ENCODE measurements around the gene DIABLO.
"Not testable (repeated sequence)": the region's sequence is repeated elsewhere in the genome, so short reads cannot be mapped to it uniquely, and the experiment has no call there.

Gene DIABLO

GRCh38 chr12:122225683-122226365 lies at the start of gene DIABLO:
Gene DIABLO (minus strand): TSS chr12:122226052. CDS start chr12:122226014, 38 bp downstream.
- peak; percentile 99 for DNase-seq (ENCODE audit: low read depth)

GRCh38 chr12:122275459-122275858 lies 49.6 kb upstream of the DIABLO start:
- no peak for DNase-seq (ENCODE audit: low read depth)

GRCh38 chr12:122266230-122266901 lies 40.5 kb upstream of the DIABLO start, which contains the start of gene VPS33A:
Gene VPS33A (minus strand): TSS chr12:122266494. CDS start chr12:122266408, 86 bp downstream.
- DNase-seq (ENCODE audit: low read depth), result peak; percentile 96

GRCh38 chr12:122265886-122266229 lies 40.0 kb upstream of the DIABLO start:
- DNase-seq (ENCODE audit: low read depth), result no peak

GRCh38 chr12:122265476-122265875 lies 39.6 kb upstream of the DIABLO start:
- no peak for DNase-seq (ENCODE audit: low read depth)

GRCh38 chr12:122260735-122261134 lies 34.9 kb upstream of the DIABLO start:
- not testable (repeated sequence) for DNase-seq (ENCODE audit: low read depth)

- not testable (repeated sequence) for DNase-seq (ENCODE audit: low read depth)
Measured at GRCh38 chr12:122258939-122259338, 33.1 kb upstream of the DIABLO start.

- not testable (repeated sequence) for DNase-seq (ENCODE audit: low read depth)
Measured at GRCh38 chr12:122258462-122258861, 32.6 kb upstream of the DIABLO start.

GRCh38 chr12:122250536-122250935 lies 24.7 kb upstream of the DIABLO start:
- no peak for DNase-seq (ENCODE audit: low read depth)

- DNase-seq (ENCODE audit: low read depth), result no peak
Measured at GRCh38 chr12:122250047-122250446, 24.2 kb upstream of the DIABLO start.

- no peak for DNase-seq (ENCODE audit: low read depth)
Measured at GRCh38 chr12:122245553-122245952, 19.7 kb upstream of the DIABLO start.

GRCh38 chr12:122244565-122245371 lies 18.9 kb upstream of the DIABLO start:
- no peak for DNase-seq (ENCODE audit: low read depth)

- DNase-seq (ENCODE audit: low read depth), result no peak
Measured at GRCh38 chr12:122243965-122244364, 18.1 kb upstream of the DIABLO start.

GRCh38 chr12:122238861-122239260 lies 13.0 kb upstream of the DIABLO start:
- DNase-seq (ENCODE audit: low read depth), result no peak

- DNase-seq (ENCODE audit: low read depth), result no peak
Measured at GRCh38 chr12:122235741-122236140, 9.9 kb upstream of the DIABLO start.

GRCh38 chr12:122232691-122233090 lies 6.8 kb upstream of the DIABLO start:
- no peak for DNase-seq (ENCODE audit: low read depth)

GRCh38 chr12:122230798-122231197 lies 4.9 kb upstream of the DIABLO start:
- DNase-seq (ENCODE audit: low read depth), result no peak

GRCh38 chr12:122228092-122228491 lies 2.2 kb upstream of the DIABLO start:
- no peak for DNase-seq (ENCODE audit: low read depth)

GRCh38 chr12:122227341-122227740 lies 1.5 kb upstream of the DIABLO start:
- DNase-seq (ENCODE audit: low read depth), result no peak

GRCh38 chr12:122226366-122227125 lies 694 bp upstream of the DIABLO start:
- DNase-seq (ENCODE audit: low read depth), result no peak

- no peak for DNase-seq (ENCODE audit: low read depth)
Measured at GRCh38 chr12:122216445-122216844, 9.4 kb downstream of the DIABLO start.

- DNase-seq (ENCODE audit: low read depth), result no peak
Measured at GRCh38 chr12:122215771-122216170, 10.1 kb downstream of the DIABLO start.
